ENCODE measurements around the gene MYH6.
A peak's percentile ranks its signal among the peaks of the same experiment; 100 is the strongest.

The MYH6 gene

GRCh38 chr14:23355871-23356435 lies 52.1 kb downstream of the MYH6 start:
- no peak for DNase-seq (ENCODE audit: low read depth)

GRCh38 chr14:23354990-23355389 lies 53.1 kb downstream of the MYH6 start:
- no peak for DNase-seq (ENCODE audit: low read depth)

- no peak for DNase-seq (ENCODE audit: low read depth)
These were observed 54.7 kb downstream of the MYH6 start for GRCh38 chr14:23353433-23353780.

GRCh38 chr14:23352506-23353432 lies 55.3 kb downstream of the MYH6 start, which contains the start of gene SLC22A17:
TSS of gene SLC22A17 (minus strand) at chr14:23352887.
- DNase-seq (ENCODE audit: low read depth): peak; percentile 48

- DNase-seq (ENCODE audit: low read depth): no peak
These were observed 56.2 kb downstream of the MYH6 start for GRCh38 chr14:23351681-23352505.

- no peak for DNase-seq (ENCODE audit: low read depth)
These were observed 58.8 kb downstream of the MYH6 start for GRCh38 chr14:23349156-23349845.

GRCh38 chr14:23348297-23348655 lies 59.8 kb downstream of the MYH6 start:
- no peak for DNase-seq (ENCODE audit: low read depth)

- DNase-seq (ENCODE audit: low read depth): no peak
These were observed 60.4 kb downstream of the MYH6 start for GRCh38 chr14:23347406-23348296.

- DNase-seq (ENCODE audit: low read depth): no peak
These were observed 61.2 kb downstream of the MYH6 start for GRCh38 chr14:23346693-23347405.

GRCh38 chr14:23345987-23346692 lies 61.9 kb downstream of the MYH6 start:
- DNase-seq (ENCODE audit: low read depth): no peak

GRCh38 chr14:23344481-23344880 lies 63.6 kb downstream of the MYH6 start:
- no peak for DNase-seq (ENCODE audit: low read depth)

GRCh38 chr14:23339506-23340268 lies 68.4 kb downstream of the MYH6 start:
- no peak for DNase-seq (ENCODE audit: low read depth)

GRCh38 chr14:23335623-23336022 lies 72.5 kb downstream of the MYH6 start:
- no peak for DNase-seq (ENCODE audit: low read depth)
